H1 (cell line): ENCODE data around the gene PPP6C. TPM values are rescaled to one million over a fixed set of nuclear protein-coding genes. Genes with fewer than 3 reads are reported as not detected.

Source experiments
- CTCF ChIA-PET: fragments of 300-600 bp; sonication (Branson Sonifier 250); formaldehyde crosslinking; loops from one replicate; lab custom pipeline; 2021; ENCODE audit not compliant: partially characterized antibody; lab: Charles Lee
- POLR2A ChIA-PET: fragments of 300-600 bp; sonication (Branson Sonifier 250); formaldehyde crosslinking; loops from one replicate; lab custom pipeline; 2021; ENCODE audit warnings: inconsistent platforms; ENCODE audit not compliant: partially characterized antibody; lab: Charles Lee
- DNase-seq, 2 experiments: peaks; one replicate each; pipeline versions ENCODE4 v3.0.0 to v3.0.0-alpha.2; 2010 to 2022; ENCODE audit warnings: low spot score in 2 of 2, low read depth in 1 of 2, mixed read lengths in 1 of 2
- FAIRE-seq: peaks from 2 replicates; lab custom pipeline; 2011; peaks lifted over from hg19 to GRCh38; lab: Jason Lieb, UNC
- H2AFZ ChIP-seq: 2 replicates; pipeline ENCODE4 v1.8.1; 2012; ENCODE audit warnings: low read length, inconsistent platforms
- H2AK5ac ChIP-seq: 2 replicates; pipeline ENCODE4 v1.6.1; 2013; ENCODE audit warnings: low read depth, low read length
- H2BK120ac ChIP-seq: replicated peaks from 2 replicates; pipeline ENCODE3; 2013; ENCODE audit warnings: low read depth, low read length, inconsistent platforms
- H2BK12ac ChIP-seq: 2 replicates; pipeline ENCODE4 v1.6.1; 2013; ENCODE audit warnings: low read depth, low read length
- H2BK15ac ChIP-seq: 2 replicates; pipeline ENCODE4 v1.6.1; 2013; ENCODE audit warnings: low read length
- H2BK20ac ChIP-seq: 2 replicates; pipeline ENCODE4 v1.6.1; 2013; ENCODE audit warnings: low read length
- H2BK5ac ChIP-seq: 2 replicates; pipeline ENCODE4 v1.6.1; 2013; ENCODE audit warnings: low read depth, low read length
- H3K14ac ChIP-seq: 2 replicates; pipeline ENCODE4 v1.6.1; 2013; ENCODE audit warnings: inconsistent platforms; ENCODE audit not compliant: insufficient read length
- H3K18ac ChIP-seq: 2 replicates; pipeline ENCODE4 v1.6.1; 2013; ENCODE audit warnings: low read length; ENCODE audit errors: extremely low read depth
- H3K23ac ChIP-seq: 2 replicates; pipeline ENCODE4 v1.6.1; 2013; ENCODE audit warnings: inconsistent platforms; ENCODE audit not compliant: insufficient read length
- H3K23me2 ChIP-seq: 2 replicates; pipeline ENCODE4 v1.6.1; 2013; ENCODE audit warnings: low read depth, low read length
- H3K27ac ChIP-seq: 2 replicates; pipeline ENCODE4 v1.6.1; 2011; ENCODE audit warnings: low read depth, low read length, inconsistent platforms
- H3K27me3 ChIP-seq, 4 experiments: replicated peaks in 1 of 4; 1 replicate in 1 of 4; 2 replicates in 3 of 4; pipeline versions ENCODE4 v1.6.1 to v1.8.1; 2011 to 2013; ENCODE audit warnings: low read length in 3 of 4, mild to moderate bottlenecking in 3 of 4, inconsistent platforms in 2 of 4, mixed read lengths in 2 of 4, moderate library complexity in 1 of 4; ENCODE audit not compliant: control insufficient read depth in 3 of 4, insufficient read depth in 3 of 4; ENCODE audit errors: extremely low read depth in 1 of 4
- H3K36me3 ChIP-seq, 4 experiments: 2 replicates each; pipeline versions ENCODE4 v1.6.1 to v1.8.1; 2011 to 2013; ENCODE audit warnings: mild to moderate bottlenecking in 4 of 4, low read length in 3 of 4, moderate library complexity in 2 of 4, control low read depth in 1 of 4, inconsistent platforms in 1 of 4; ENCODE audit not compliant: insufficient read depth in 4 of 4, control insufficient read depth in 2 of 4
- H3K4ac ChIP-seq: replicated peaks from 2 replicates; pipeline ENCODE3; 2013; ENCODE audit warnings: low read length, low read depth, mixed read lengths, inconsistent platforms; ENCODE audit not compliant: insufficient read length
- H3K4me1 ChIP-seq, 4 experiments: replicated peaks in 1 of 4; 1 replicate in 1 of 4; 2 replicates in 3 of 4; pipeline versions ENCODE4 v1.6.1 to v1.8.1; 2011 to 2013; ENCODE audit warnings: low read length in 3 of 4, inconsistent platforms in 2 of 4, mixed read lengths in 1 of 4; ENCODE audit not compliant: insufficient read depth in 4 of 4, control insufficient read depth in 3 of 4
- H3K4me2 ChIP-seq, 2 experiments: 2 replicates each; pipeline versions ENCODE4 v1.6.1 to v1.8.1; 2011 to 2013; ENCODE audit warnings: low read depth in 2 of 2, low read length in 2 of 2, control low read depth in 1 of 2, inconsistent platforms in 1 of 2, mild to moderate bottlenecking in 1 of 2; ENCODE audit not compliant: insufficient read depth in 1 of 2
- H3K4me3 ChIP-seq, 4 experiments: fragments of 200-600, 300-600 bp in 1 of 4; sonication (generic), shearing (Covaris generic), sonication (Bioruptor Twin) in 1 of 4; 2 replicates each; pipeline versions ENCODE4 v1.5.1 to v1.8.1; 2011 to 2016; ENCODE audit warnings: low read length in 4 of 4, low read depth in 3 of 4, control low read depth in 2 of 4, inconsistent platforms in 2 of 4, mild to moderate bottlenecking in 2 of 4, mixed read lengths in 1 of 4, moderate library complexity in 1 of 4; ENCODE audit not compliant: insufficient read depth in 2 of 4; ENCODE audit errors: extremely low read depth in 1 of 4
- H3K56ac ChIP-seq: replicated peaks from 2 replicates; pipeline ENCODE3; 2013; ENCODE audit warnings: low read depth, mild to moderate bottlenecking, mixed read lengths, low read length, inconsistent platforms; ENCODE audit not compliant: insufficient read length
- H3K79me1 ChIP-seq: 2 replicates; pipeline ENCODE4 v1.6.1; 2013; ENCODE audit warnings: low read depth, low read length, control low read depth
- H3K79me2 ChIP-seq, 2 experiments: 2 replicates each; pipeline versions ENCODE4 v1.6.1 to v1.8.1; 2012 to 2013; ENCODE audit warnings: low read length in 2 of 2, mild to moderate bottlenecking in 2 of 2, inconsistent platforms in 1 of 2; ENCODE audit not compliant: insufficient read depth in 2 of 2, control insufficient read depth in 1 of 2
- H3K9ac ChIP-seq, 4 experiments: replicated peaks in 1 of 4; 1 replicate in 1 of 4; 2 replicates in 3 of 4; pipeline versions ENCODE4 v1.6.1 to v1.8.1; 2011 to 2013; ENCODE audit warnings: low read depth in 3 of 4, low read length in 3 of 4, control low read depth in 2 of 4, mild to moderate bottlenecking in 2 of 4, moderate library complexity in 2 of 4, inconsistent platforms in 1 of 4; ENCODE audit errors: extremely low read depth in 1 of 4
- H3K9me3 ChIP-seq, 2 experiments: 2 replicates each; pipeline versions ENCODE4 v1.6.1 to v1.8.1; 2012 to 2013; ENCODE audit warnings: mild to moderate bottlenecking in 2 of 2, moderate library complexity in 2 of 2, control low read depth in 1 of 2, inconsistent platforms in 1 of 2, low read depth in 1 of 2, low read length in 1 of 2, mixed read lengths in 1 of 2; ENCODE audit not compliant: insufficient read depth in 2 of 2
- H4K20me1 ChIP-seq, 2 experiments: replicated peaks in 1 of 2; 2 replicates each; pipeline versions ENCODE3 to v1.8.1; 2011 to 2013; ENCODE audit warnings: inconsistent platforms in 2 of 2, low read length in 2 of 2, mild to moderate bottlenecking in 1 of 2; ENCODE audit not compliant: insufficient read depth in 2 of 2, control insufficient read depth in 1 of 2
- H4K5ac ChIP-seq: 2 replicates; pipeline ENCODE4 v1.6.1; 2013; ENCODE audit warnings: low read length, low read depth, mixed read lengths, inconsistent platforms; ENCODE audit not compliant: insufficient read length
- H4K8ac ChIP-seq: 2 replicates; pipeline ENCODE4 v1.8.0; 2013; ENCODE audit warnings: mild to moderate bottlenecking, moderate library complexity, low read length, inconsistent platforms; ENCODE audit not compliant: insufficient read depth; ENCODE audit errors: extremely low read depth
- H4K91ac ChIP-seq: replicated peaks from 2 replicates; pipeline ENCODE3; 2013; ENCODE audit warnings: low read length, mixed read lengths, inconsistent platforms; ENCODE audit not compliant: insufficient read length
- E2F6 ChIP-seq: IDR thresholded peaks from 2 replicates; pipeline ENCODE4 v1.6.1; 2012; ENCODE audit warnings: inconsistent platforms
- FOSL1 ChIP-seq: IDR thresholded peaks from 2 replicates; pipeline ENCODE4 v1.6.1; 2011; ENCODE audit warnings: mild to moderate bottlenecking, low read depth, low read length, moderate library complexity; ENCODE audit not compliant: insufficient read depth
- JUND ChIP-seq: IDR thresholded peaks from 2 replicates; pipeline ENCODE4 v1.6.1; 2011; ENCODE audit warnings: mild to moderate bottlenecking, improper control_type of control experiment, low read length
- KDM5A ChIP-seq: fragments of 200-600 bp; IDR thresholded peaks from 2 replicates; pipeline ENCODE4 v1.7.1; 2012; ENCODE audit warnings: mild to moderate bottlenecking, low read length, inconsistent platforms, mixed read lengths
- POLR2AphosphoS5 ChIP-seq: IDR thresholded peaks from 2 replicates; pipeline ENCODE4 v1.6.1; 2011; ENCODE audit warnings: low read depth, low read length
- RAD21 ChIP-seq, 2 experiments: IDR thresholded peaks in 1 of 2; conservative IDR thresholded peaks in 1 of 2; 2 replicates each; pipeline ENCODE4 v1.6.1; 2011; ENCODE audit warnings: low read depth in 2 of 2, low read length in 2 of 2, improper control_type of control experiment in 1 of 2, inconsistent platforms in 1 of 2, mild to moderate bottlenecking in 1 of 2, moderate library complexity in 1 of 2
- SAP30 ChIP-seq: fragments of 300-600 bp; sonication (generic); IDR thresholded peaks from 2 replicates; pipeline ENCODE4 v1.7.1; 2012; ENCODE audit warnings: low read length, moderate library complexity, mild to moderate bottlenecking, inconsistent platforms; ENCODE audit not compliant: insufficient read depth, insufficient replicate concordance
- SIX5 ChIP-seq: IDR thresholded peaks from 2 replicates; pipeline ENCODE4 v1.6.1; 2011; ENCODE audit warnings: mild to moderate bottlenecking, low read depth, low read length
- SP1 ChIP-seq: IDR thresholded peaks from 2 replicates; pipeline ENCODE4 v1.6.1; 2011; ENCODE audit warnings: low read depth, low read length
- TAF1 ChIP-seq: IDR thresholded peaks from 2 replicates; pipeline ENCODE4 v1.6.1; 2011; ENCODE audit warnings: mild to moderate bottlenecking, low read depth, low read length
- WGBS, 2 experiments: shearing (Covaris generic) in 1 of 2; methylation state at CpG; one replicate each; pipeline versions ENCODE4 v1.1.6 to v1.1.7; 2013 to 2015; ENCODE audit warnings: low lambda C conversion rate in 2 of 2, mixed read lengths in 2 of 2, inconsistent platforms in 1 of 2, low coverage in 1 of 2, missing lambda C conversion rate in 1 of 2; ENCODE audit not compliant: insufficient replicate concordance in 2 of 2, insufficient coverage in 1 of 2, insufficient read length in 1 of 2; ENCODE audit errors: extremely low coverage in 1 of 2, missing lambda C conversion rate in 1 of 2; 5-methylcytosine and 5-hydroxymethylcytosine counted together
- polyA plus RNA-seq, 7 experiments: library from polyadenylated mRNA; depleted of rRNA in 3 of 7; stranded (reverse) in 5 of 7; unstranded in 2 of 7; fragments of >200 nt in 5 of 7; fragments of 200-250 nt in 2 of 7; gene quantifications; 1 replicate in 5 of 7; 2 replicates in 1 of 7; 4 replicates in 1 of 7; pipeline versions ENCODE4 v1.2.1 to v1.2.3, GENCODE V29; 2011 to 2013; ENCODE audit warnings: missing spikeins in 2 of 7, mixed read lengths in 2 of 7
- total RNA-seq: library from RNA; stranded (reverse); fragmentation: NEBNext Ultra II Directional; extraction: Animal tissue kit (Norgen Biotek cat#: 25700); gene quantifications from 2 replicates; pipeline ENCODE4 v1.2.1, GENCODE V29; 2021
- TF ChIP-seq, protein P1 (sequence below), 3 experiments: IDR thresholded peaks; 1 replicate in 2 of 3; 2 replicates in 1 of 3; pipeline versions ENCODE4 v1.5.1 to v1.6.1; 2011; ENCODE audit warnings: low read length in 3 of 3, mild to moderate bottlenecking in 3 of 3, inconsistent platforms in 2 of 3, low read depth in 1 of 3, moderate library complexity in 1 of 3; ENCODE audit not compliant: insufficient read depth in 1 of 3; ENCODE audit errors: control extremely low read depth in 1 of 3

Gene PPP6C
- total and polyA plus RNA-seq, 2 of the 8 experiments (the other 6 are each of a cell fraction or from before 2014, with no cell fraction given) = 22.8 to 52.3 TPM

- Histone ChIP-seq H3K4me2 (no peak overlapping the region), H3K27me3 (no peaks in the 10 kb centered on the region), H4K20me1 (peaks cover 11 to 12% of the 10 kb centered on the region in 2 experiments), H3K18ac (no peak overlapping the region), H4K8ac (no peak overlapping the region), H3K23ac (no peak overlapping the region), H3K56ac (no peak overlapping the region), H2BK15ac (no peak overlapping the region), H4K5ac (no peak overlapping the region), H3K79me1 (peaks cover 2% of the 10 kb centered on the region; the same call in 1 of the 2 replicates), H3K4me3 (no peak overlapping the region), H3K9ac (no peak overlapping the region), H2BK12ac (no peak overlapping the region), H3K14ac (no peak overlapping the region), H2BK20ac (no peak overlapping the region), H3K27ac (no peak overlapping the region), H2AFZ (no peak overlapping the region), H2BK5ac (no peak overlapping the region), H3K4me1 (no peaks in the 10 kb centered on the region), H3K23me2 (no peaks in the 10 kb centered on the region), H4K91ac (no peak overlapping the region), H3K9me3 (no peaks in the 10 kb centered on the region), H3K4ac (no peak overlapping the region), H2BK120ac (no peak overlapping the region), H3K79me2 (peaks cover 14 to 99% of the 10 kb centered on the region in 2 experiments), H2AK5ac (no peak overlapping the region), H3K36me3 (no peaks in the 10 kb centered on the region)
- DNase-seq (no peak), FAIRE-seq (no peak)
- ChIA-PET CTCF (no interaction called here), POLR2A (no interaction called here)
- WGBS, 2 experiments = 93% methylated on average over 2 of the region's 2 CpGs; no CpG with 5 or more reads in 1 of the 2 experiments
- TF ChIP-seq FOSL1 (no peak), SP1 (no peak), POLR2AphosphoS5 (no peak), KDM5A (no peak), TAF1 (no peak), RAD21 (IDR thresholded peaks at IDR 0.05 in 1 of 2, conservative IDR thresholded peaks at IDR 0.05 in 1 of 2; ENCODE audit: low read depth in 2 of 2, low read length in 2 of 2) (no peak), SIX5 (no peak), JUND (no peak), SAP30 (no peak), E2F6 (no peak)
- TF ChIP-seq, protein P1, sequence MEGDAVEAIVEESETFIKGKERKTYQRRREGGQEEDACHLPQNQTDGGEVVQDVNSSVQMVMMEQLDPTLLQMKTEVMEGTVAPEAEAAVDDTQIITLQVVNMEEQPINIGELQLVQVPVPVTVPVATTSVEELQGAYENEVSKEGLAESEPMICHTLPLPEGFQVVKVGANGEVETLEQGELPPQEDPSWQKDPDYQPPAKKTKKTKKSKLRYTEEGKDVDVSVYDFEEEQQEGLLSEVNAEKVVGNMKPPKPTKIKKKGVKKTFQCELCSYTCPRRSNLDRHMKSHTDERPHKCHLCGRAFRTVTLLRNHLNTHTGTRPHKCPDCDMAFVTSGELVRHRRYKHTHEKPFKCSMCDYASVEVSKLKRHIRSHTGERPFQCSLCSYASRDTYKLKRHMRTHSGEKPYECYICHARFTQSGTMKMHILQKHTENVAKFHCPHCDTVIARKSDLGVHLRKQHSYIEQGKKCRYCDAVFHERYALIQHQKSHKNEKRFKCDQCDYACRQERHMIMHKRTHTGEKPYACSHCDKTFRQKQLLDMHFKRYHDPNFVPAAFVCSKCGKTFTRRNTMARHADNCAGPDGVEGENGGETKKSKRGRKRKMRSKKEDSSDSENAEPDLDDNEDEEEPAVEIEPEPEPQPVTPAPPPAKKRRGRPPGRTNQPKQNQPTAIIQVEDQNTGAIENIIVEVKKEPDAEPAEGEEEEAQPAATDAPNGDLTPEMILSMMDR (IDR thresholded peaks at IDR 0.05; ENCODE audit: control extremely low read depth in 1 of 3, insufficient read depth in 1 of 3, low read depth in 1 of 3, low read length in 3 of 3) = no peak
Measured at GRCh38 chr9:125183054-125183453, 6.5 kb downstream of the PPP6C start.
